Measurements from ENCODE around the gene ZNF761.
"Not testable (repeated sequence)": the region's sequence is repeated elsewhere in the genome, so short reads cannot be mapped to it uniquely, and the experiment has no call there.

DNA sequence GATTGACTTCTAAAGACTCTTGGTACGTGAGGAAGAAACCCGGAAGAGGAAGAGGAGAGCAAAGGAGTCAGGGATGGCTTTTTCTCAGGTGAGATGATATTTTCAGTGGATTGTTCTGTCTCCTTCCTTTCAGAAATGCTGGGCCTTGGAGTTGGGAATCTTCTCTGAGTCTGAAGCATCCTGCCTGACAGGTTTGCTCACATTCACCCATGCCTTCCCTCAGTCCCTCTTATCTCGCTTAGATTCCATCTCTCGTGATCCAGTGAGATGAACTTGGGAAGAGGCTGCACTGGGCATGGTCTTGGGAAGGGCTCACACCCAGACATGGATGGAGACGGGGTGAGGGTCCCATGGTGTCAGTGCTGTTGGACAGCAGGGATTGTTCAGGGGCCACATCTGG, 15.4 kb downstream of the ZNF761 start:
- TF ChIP-seq, protein P1, sequence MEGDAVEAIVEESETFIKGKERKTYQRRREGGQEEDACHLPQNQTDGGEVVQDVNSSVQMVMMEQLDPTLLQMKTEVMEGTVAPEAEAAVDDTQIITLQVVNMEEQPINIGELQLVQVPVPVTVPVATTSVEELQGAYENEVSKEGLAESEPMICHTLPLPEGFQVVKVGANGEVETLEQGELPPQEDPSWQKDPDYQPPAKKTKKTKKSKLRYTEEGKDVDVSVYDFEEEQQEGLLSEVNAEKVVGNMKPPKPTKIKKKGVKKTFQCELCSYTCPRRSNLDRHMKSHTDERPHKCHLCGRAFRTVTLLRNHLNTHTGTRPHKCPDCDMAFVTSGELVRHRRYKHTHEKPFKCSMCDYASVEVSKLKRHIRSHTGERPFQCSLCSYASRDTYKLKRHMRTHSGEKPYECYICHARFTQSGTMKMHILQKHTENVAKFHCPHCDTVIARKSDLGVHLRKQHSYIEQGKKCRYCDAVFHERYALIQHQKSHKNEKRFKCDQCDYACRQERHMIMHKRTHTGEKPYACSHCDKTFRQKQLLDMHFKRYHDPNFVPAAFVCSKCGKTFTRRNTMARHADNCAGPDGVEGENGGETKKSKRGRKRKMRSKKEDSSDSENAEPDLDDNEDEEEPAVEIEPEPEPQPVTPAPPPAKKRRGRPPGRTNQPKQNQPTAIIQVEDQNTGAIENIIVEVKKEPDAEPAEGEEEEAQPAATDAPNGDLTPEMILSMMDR (IDR thresholded peaks at IDR 0.05): not testable (repeated sequence)
- not testable (repeated sequence) for TF ChIP-seq POLR2A (IDR thresholded peaks at IDR 0.05)
